A549 (cell line): ENCODE measurements around the gene LSP1.

ENCODE experiments used
- CEBPB ChIP-seq, 2 experiments: fragments of >200 bp in 1 of 2; sonication (Bioruptor Twin) in 1 of 2; formaldehyde crosslinking in 1 of 2; IDR thresholded peaks; 2 replicates each; pipeline ENCODE4 v1.6.1; 2012 to 2016
- CTCF ChIP-seq: fragments of >200 bp; sonication (Bioruptor Twin); formaldehyde crosslinking; IDR thresholded peaks from 3 replicates; pipeline ENCODE4 v1.5.1; 2016
- ESRRA ChIP-seq: fragments of 150-350 bp; IDR thresholded peaks from 2 replicates; pipeline ENCODE4 v1.6.1; 2014; ENCODE audit warnings: mild to moderate bottlenecking, low read length, borderline replicate concordance
- FOXS1 ChIP-seq: fragments of 250-450 bp; sonication (Bioruptor Pico); IDR thresholded peaks from 2 replicates; pipeline ENCODE4 v1.5.0; 2020; ENCODE audit warnings: mild to moderate bottlenecking, moderate library complexity
- KDM1A ChIP-seq: fragments of 200-600 bp; sonication (generic); IDR thresholded peaks from 2 replicates; pipeline ENCODE4 v1.6.1; 2016; ENCODE audit warnings: low read depth, mild to moderate bottlenecking
- MAFK ChIP-seq: fragments of 450-650 bp; IDR thresholded peaks from 2 replicates; pipeline ENCODE4 v1.6.1; 2014; ENCODE audit not compliant: partially characterized antibody
- MAX ChIP-seq: IDR thresholded peaks from 2 replicates; pipeline ENCODE4 v1.6.1; 2012
- NFE2L2 ChIP-seq: fragments of 150-350 bp; conservative IDR thresholded peaks from 2 replicates; pipeline ENCODE4 v1.6.1; 2014; ENCODE audit warnings: low read length
- POLR2A ChIP-seq: IDR thresholded peaks from 2 replicates; pipeline ENCODE4 v1.6.1; 2012; ENCODE audit warnings: mild to moderate bottlenecking, low read length
- RAD21 ChIP-seq, 2 experiments: fragments of >200 bp in 1 of 2; sonication (Bioruptor Twin) in 1 of 2; formaldehyde crosslinking in 1 of 2; IDR thresholded peaks in 1 of 2; conservative IDR thresholded peaks in 1 of 2; 2 replicates in 1 of 2; 3 replicates in 1 of 2; pipeline ENCODE4 v1.6.1; 2012 to 2018; ENCODE audit warnings: inconsistent platforms in 1 of 2
- SMC3 ChIP-seq: fragments of >200 bp; sonication (Bioruptor Twin); formaldehyde crosslinking; IDR thresholded peaks from 3 replicates; pipeline ENCODE4 v1.6.1; 2018; ENCODE audit warnings: inconsistent platforms
- ZNF302 ChIP-seq: fragments of 250-450 bp; sonication (Bioruptor Pico); IDR thresholded peaks from 2 replicates; pipeline ENCODE4 v1.9.0; 2021; ENCODE audit warnings: inconsistent platforms, mild to moderate bottlenecking, moderate library complexity

GRCh38 chr11:1858576-1858975 lies 5.7 kb downstream of the LSP1 start:
- TF ChIP-seq FOXS1 (CRISPR knock-in tag) (no peak), NFE2L2 (no peak), KDM1A (no peak), MAFK (no peak), MAX (no peak), POLR2A (no peak), CTCF (no peak), ZNF302 (CRISPR knock-in tag) (no peak), ESRRA (no peak), SMC3 (no peak), RAD21 (conservative IDR thresholded peaks at IDR 0.05 in 1 of 2, IDR thresholded peaks at IDR 0.05 in 1 of 2) (no peak), CEBPB (IDR thresholded peaks at IDR 0.05) (no peak)
